ENCODE measurements around the gene MTUS2.
"Not testable (repeated sequence)": the region's sequence is repeated elsewhere in the genome, so short reads cannot be mapped to it uniquely, and the experiment has no call there.

GRCh38 chr13:29345860-29346582 is 525.9 kb downstream of the MTUS2 start:
- TF ChIP-seq, protein P1, sequence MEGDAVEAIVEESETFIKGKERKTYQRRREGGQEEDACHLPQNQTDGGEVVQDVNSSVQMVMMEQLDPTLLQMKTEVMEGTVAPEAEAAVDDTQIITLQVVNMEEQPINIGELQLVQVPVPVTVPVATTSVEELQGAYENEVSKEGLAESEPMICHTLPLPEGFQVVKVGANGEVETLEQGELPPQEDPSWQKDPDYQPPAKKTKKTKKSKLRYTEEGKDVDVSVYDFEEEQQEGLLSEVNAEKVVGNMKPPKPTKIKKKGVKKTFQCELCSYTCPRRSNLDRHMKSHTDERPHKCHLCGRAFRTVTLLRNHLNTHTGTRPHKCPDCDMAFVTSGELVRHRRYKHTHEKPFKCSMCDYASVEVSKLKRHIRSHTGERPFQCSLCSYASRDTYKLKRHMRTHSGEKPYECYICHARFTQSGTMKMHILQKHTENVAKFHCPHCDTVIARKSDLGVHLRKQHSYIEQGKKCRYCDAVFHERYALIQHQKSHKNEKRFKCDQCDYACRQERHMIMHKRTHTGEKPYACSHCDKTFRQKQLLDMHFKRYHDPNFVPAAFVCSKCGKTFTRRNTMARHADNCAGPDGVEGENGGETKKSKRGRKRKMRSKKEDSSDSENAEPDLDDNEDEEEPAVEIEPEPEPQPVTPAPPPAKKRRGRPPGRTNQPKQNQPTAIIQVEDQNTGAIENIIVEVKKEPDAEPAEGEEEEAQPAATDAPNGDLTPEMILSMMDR (IDR thresholded peaks at IDR 0.05; ENCODE audit: low read depth, low read length, poor library complexity, severe bottlenecking): not testable (repeated sequence)
- TF ChIP-seq EZH2phosphoT487 (IDR thresholded peaks at IDR 0.05; ENCODE audit: borderline replicate concordance, low read length): not testable (repeated sequence)

All from DOHH2 (cell line).